Measurements from ENCODE around the gene SNX1. TPM values are rescaled to one million over a fixed set of nuclear protein-coding genes. Genes with fewer than 3 reads are reported as not detected.

The SNX1 gene
- total and polyA plus RNA-seq, 2 donors (not counting 3 experiments of a cell fraction or from before 2014, with no cell fraction given): 56.0 to 113 TPM

DNA sequence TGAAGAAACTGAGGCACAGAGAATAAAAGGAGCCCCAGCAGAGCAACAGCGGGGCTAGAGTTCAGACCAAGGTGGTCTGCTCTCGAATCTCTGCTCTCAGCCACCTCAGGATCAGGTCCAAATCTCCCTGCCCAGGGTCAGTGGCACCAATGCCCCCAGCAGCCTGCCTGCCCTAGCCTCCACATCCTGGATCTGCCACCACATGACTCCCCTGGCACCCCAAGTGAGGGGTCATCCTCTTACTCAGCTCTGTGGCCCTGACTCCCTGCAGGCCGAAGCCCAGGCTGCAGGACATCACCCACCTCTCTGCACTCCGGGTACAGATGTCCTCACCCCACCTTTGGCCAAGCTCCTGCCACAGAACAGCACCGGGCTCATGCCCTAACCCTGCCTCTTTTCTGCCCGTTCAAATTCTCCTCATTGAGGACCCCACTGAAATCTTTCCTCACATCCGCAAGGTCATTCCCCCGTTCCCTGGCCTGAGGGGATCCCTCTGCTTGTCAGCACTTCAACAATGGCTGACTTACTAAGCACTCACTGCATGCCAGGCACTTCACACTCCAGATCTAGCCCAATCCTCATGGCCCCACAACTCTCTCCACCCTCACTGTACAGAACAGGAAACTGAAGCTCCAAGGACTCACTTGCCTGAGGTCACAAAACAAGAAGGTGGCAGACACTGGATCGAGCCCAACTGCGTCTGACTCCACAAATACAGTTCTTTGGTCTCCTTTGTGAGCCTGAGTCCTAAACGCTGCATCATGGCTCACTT is 62.8 kb downstream of the SNX1 start:
- Histone ChIP-seq H3K9ac (replicated peaks; ENCODE audit: extremely low read depth, insufficient read depth, low read length) (peak overlapping the region; percentile 8), H3K4me1 (ENCODE audit: control insufficient read depth, extremely low read depth, insufficient read depth, low read length) (peaks cover 10% of the 10 kb centered on the region), H3K79me2 (ENCODE audit: control insufficient read depth, insufficient read depth, low read length) (peaks cover 42% of the 10 kb centered on the region), H3K9me1 (replicated peaks; ENCODE audit: control insufficient read depth, extremely low read depth, insufficient read depth, low read length) (no peaks in the 10 kb centered on the region), H3K4me2 (ENCODE audit: insufficient read depth, low read length) (peak overlapping the region; percentile 19), H3K9me3 (replicated peaks; ENCODE audit: control insufficient read depth, insufficient read depth, low read length) (no peaks in the 10 kb centered on the region), H3K4me3 (replicated peaks in 1 of 3; ENCODE audit: insufficient read depth in 1 of 3, low read depth in 1 of 3, low read length in 3 of 3) (no peak overlapping the region), H3K36me3 (ENCODE audit: control insufficient read depth in 2 of 2, extremely low read depth in 1 of 2, insufficient read depth in 2 of 2, low read length in 2 of 2) (peaks cover 23 to 49% of the 10 kb centered on the region in 2 experiments), H3K27ac (ENCODE audit: insufficient read depth, low read depth, low read length) (no peak overlapping the region), H2AFZ (ENCODE audit: low read depth, low read length) (no peak overlapping the region), H3K27me3 (ENCODE audit: control insufficient read depth in 2 of 2, insufficient read depth in 2 of 2, low read length in 2 of 2) (no peaks in the 10 kb centered on the region), H4K20me1 (replicated peaks; ENCODE audit: control insufficient read depth, extremely low read depth, insufficient read depth, low read length) (no peaks in the 10 kb centered on the region)
- TF ChIP-seq, protein P1, sequence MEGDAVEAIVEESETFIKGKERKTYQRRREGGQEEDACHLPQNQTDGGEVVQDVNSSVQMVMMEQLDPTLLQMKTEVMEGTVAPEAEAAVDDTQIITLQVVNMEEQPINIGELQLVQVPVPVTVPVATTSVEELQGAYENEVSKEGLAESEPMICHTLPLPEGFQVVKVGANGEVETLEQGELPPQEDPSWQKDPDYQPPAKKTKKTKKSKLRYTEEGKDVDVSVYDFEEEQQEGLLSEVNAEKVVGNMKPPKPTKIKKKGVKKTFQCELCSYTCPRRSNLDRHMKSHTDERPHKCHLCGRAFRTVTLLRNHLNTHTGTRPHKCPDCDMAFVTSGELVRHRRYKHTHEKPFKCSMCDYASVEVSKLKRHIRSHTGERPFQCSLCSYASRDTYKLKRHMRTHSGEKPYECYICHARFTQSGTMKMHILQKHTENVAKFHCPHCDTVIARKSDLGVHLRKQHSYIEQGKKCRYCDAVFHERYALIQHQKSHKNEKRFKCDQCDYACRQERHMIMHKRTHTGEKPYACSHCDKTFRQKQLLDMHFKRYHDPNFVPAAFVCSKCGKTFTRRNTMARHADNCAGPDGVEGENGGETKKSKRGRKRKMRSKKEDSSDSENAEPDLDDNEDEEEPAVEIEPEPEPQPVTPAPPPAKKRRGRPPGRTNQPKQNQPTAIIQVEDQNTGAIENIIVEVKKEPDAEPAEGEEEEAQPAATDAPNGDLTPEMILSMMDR (IDR thresholded peaks at IDR 0.05; ENCODE audit: extremely low read depth in 1 of 2, insufficient read depth in 1 of 2, low read depth in 1 of 2, low read length in 2 of 2): no peak
- TF ChIP-seq, protein P2, sequence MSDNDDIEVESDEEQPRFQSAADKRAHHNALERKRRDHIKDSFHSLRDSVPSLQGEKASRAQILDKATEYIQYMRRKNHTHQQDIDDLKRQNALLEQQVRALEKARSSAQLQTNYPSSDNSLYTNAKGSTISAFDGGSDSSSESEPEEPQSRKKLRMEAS (IDR thresholded peaks at IDR 0.05; ENCODE audit: insufficient read depth, insufficient read length): no peak
- TF ChIP-seq FOS (IDR thresholded peaks at IDR 0.05; ENCODE audit: borderline replicate concordance, insufficient read depth, low read length) (no peak), POLR2AphosphoS5 (IDR thresholded peaks at IDR 0.05; ENCODE audit: insufficient read depth, low read depth, low read length) (no peak), JUN (IDR thresholded peaks at IDR 0.05; ENCODE audit: borderline replicate concordance, insufficient read depth, insufficient read length, low read depth) (no peak), EZH2 (IDR thresholded peaks at IDR 0.05; ENCODE audit: borderline replicate concordance, low read depth, low read length, severe bottlenecking) (no peak), GATA2 (IDR thresholded peaks at IDR 0.05; ENCODE audit: insufficient read depth, insufficient read length, low read depth, low read length) (no peak), MYC (IDR thresholded peaks at IDR 0.05; ENCODE audit: low read depth, low read length) (no peak), POLR2A (IDR thresholded peaks at IDR 0.05; ENCODE audit: low read depth, low read length) (no peak)
- intact Hi-C loops (cut with micrococcal nuclease) (no loop called here), dilution Hi-C loops (cut with MboI; ENCODE audit: extremely low pct_ligation_motif_present, low sequenced_read_pairs) (no loop called here)
- ChIA-PET POLR2A (interaction anchor here (0.8 kb wide), 1 partner anchor 19 kb away, joined by 4 read pairs; no protein-coding TSS in a partner anchor), CTCF (no interaction called here)
- FAIRE-seq: no peak
- DNase-seq (ENCODE audit: low read depth, low spot score): no peak
- BruUV-seq (replicated peaks): no TSS peak

All from endothelial cell of umbilical vein (primary cell).